Choroid plexus epithelial cell (primary cell): ENCODE data around the gene MGLL.

Experiments used
- DNase-seq: peaks from one replicate; pipeline ENCODE4 v3.0.0-alpha.2; 2010; ENCODE audit warnings: low read depth
- H3K4me3 ChIP-seq: 2 replicates; pipeline ENCODE4 v1.5.1; 2011; ENCODE audit warnings: low read depth, mild to moderate bottlenecking, control low read depth, low read length, moderate library complexity
- CTCF ChIP-seq: conservative IDR thresholded peaks from 2 replicates; pipeline ENCODE4 v1.5.1; 2011; ENCODE audit warnings: low read depth, mild to moderate bottlenecking, control low read depth, inconsistent platforms, low read length, moderate library complexity

MGLL gene

GRCh38 chr3:127777332-127777731, 45.0 kb downstream of the MGLL start:
- DNase-seq, result no peak
- H3K4me3 ChIP-seq, result no peak overlapping the region
- no peak for TF ChIP-seq CTCF

GRCh38 chr3:127776347-127776746, 46.0 kb downstream of the MGLL start:
- DNase-seq, result no peak
- H3K4me3 ChIP-seq, result no peak overlapping the region
- TF ChIP-seq CTCF, result no peak

GRCh38 chr3:127775398-127776109, 46.8 kb downstream of the MGLL start:
- TF ChIP-seq CTCF, result no peak
- H3K4me3 ChIP-seq, result no peak overlapping the region
- DNase-seq, result peak; percentile 60

- DNase-seq, result no peak
- no peak for TF ChIP-seq CTCF
- no peak overlapping the region for H3K4me3 ChIP-seq
Measured at GRCh38 chr3:127774647-127775046, 47.7 kb downstream of the MGLL start.

GRCh38 chr3:127773752-127774395, 48.4 kb downstream of the MGLL start:
- DNase-seq, result no peak
- no peak for TF ChIP-seq CTCF
- no peak overlapping the region for H3K4me3 ChIP-seq

GRCh38 chr3:127772827-127773751, 49.2 kb downstream of the MGLL start:
- peak; percentile 70 for DNase-seq
- no peak overlapping the region for H3K4me3 ChIP-seq
- no peak for TF ChIP-seq CTCF
